Mesendoderm (in vitro differentiated cells): ENCODE results near the gene GLI3.

Source experiments
- DNase-seq: peaks from one replicate; pipeline ENCODE4 v3.0.0; 2013
- H2AK5ac ChIP-seq: 2 replicates; pipeline ENCODE4 v1.6.1; 2013; ENCODE audit warnings: low read length, inconsistent platforms
- H2BK120ac ChIP-seq: 2 replicates; pipeline ENCODE4 v1.6.1; 2013; ENCODE audit warnings: low read depth, mild to moderate bottlenecking, low read length, moderate library complexity, mixed read lengths
- H2BK15ac ChIP-seq: replicated peaks from 2 replicates; pipeline ENCODE4 v1.6.1; 2013; ENCODE audit warnings: low read depth, mild to moderate bottlenecking, moderate library complexity
- H2BK5ac ChIP-seq: 2 replicates; pipeline ENCODE4 v1.6.1; 2013; ENCODE audit warnings: low read length, inconsistent platforms
- H3K18ac ChIP-seq: 2 replicates; pipeline ENCODE4 v1.6.1; 2013; ENCODE audit warnings: mild to moderate bottlenecking, low read length, mixed read lengths
- H3K23ac ChIP-seq: one replicate; pipeline ENCODE4 v1.6.1; 2013; ENCODE audit warnings: low read length
- H3K27ac ChIP-seq: 2 replicates; pipeline ENCODE4 v1.5.1; 2013; ENCODE audit warnings: low read depth, mild to moderate bottlenecking, inconsistent platforms, low read length, moderate library complexity
- H3K27me3 ChIP-seq: 2 replicates; pipeline ENCODE4 v1.6.1; 2013; ENCODE audit warnings: low read length, control low read depth, mild to moderate bottlenecking, inconsistent platforms; ENCODE audit not compliant: insufficient read depth, poor library complexity
- H3K36me3 ChIP-seq: 2 replicates; pipeline ENCODE4 v1.6.1; 2013; ENCODE audit warnings: low read length, inconsistent platforms; ENCODE audit not compliant: control insufficient read depth, insufficient read depth
- H3K4ac ChIP-seq: one replicate; pipeline ENCODE4 v1.6.1; 2013; ENCODE audit warnings: low read depth, mild to moderate bottlenecking, low read length, moderate library complexity
- H3K4me1 ChIP-seq: 2 replicates; pipeline ENCODE4 v1.6.1; 2013; ENCODE audit warnings: low read depth, low read length, inconsistent platforms; ENCODE audit not compliant: control insufficient read depth
- H3K4me2 ChIP-seq: 2 replicates; pipeline ENCODE4 v1.6.1; 2013; ENCODE audit warnings: low read length
- H3K4me3 ChIP-seq: 2 replicates; pipeline ENCODE4 v1.5.1; 2013; ENCODE audit warnings: mild to moderate bottlenecking, low read length
- H3K56ac ChIP-seq: one replicate; pipeline ENCODE4 v1.6.1; 2013; ENCODE audit warnings: low read length
- H3K79me1 ChIP-seq: 2 replicates; pipeline ENCODE4 v1.6.1; 2013; ENCODE audit warnings: low read length, inconsistent platforms
- H3K79me2 ChIP-seq: 2 replicates; pipeline ENCODE4 v1.6.1; 2013; ENCODE audit warnings: mild to moderate bottlenecking, low read length; ENCODE audit not compliant: control insufficient read depth, insufficient read depth
- H3K9ac ChIP-seq: 2 replicates; pipeline ENCODE4 v1.6.1; 2013; ENCODE audit warnings: low read length, inconsistent platforms
- H4K5ac ChIP-seq: one replicate; pipeline ENCODE4 v1.6.1; 2013; ENCODE audit warnings: low read length
- H4K8ac ChIP-seq: one replicate; pipeline ENCODE4 v1.6.1; 2013; ENCODE audit warnings: low read depth, mild to moderate bottlenecking, control low read depth, low read length, moderate library complexity
- WGBS: extraction: QIAGEN DNeasy Blood & Tissue Kit; methylation state at CpG from one replicate; pipeline ENCODE4 v1.1.7; 2013; ENCODE audit warnings: low lambda C conversion rate, missing lambda C conversion rate; ENCODE audit not compliant: insufficient coverage; ENCODE audit errors: extremely low coverage; 5-methylcytosine and 5-hydroxymethylcytosine counted together

GLI3 gene

GRCh38 chr7:42155584-42156290 lies 81.3 kb downstream of the GLI3 start:
- H2AK5ac ChIP-seq, result no peak overlapping the region
- H2BK120ac ChIP-seq, result no peak overlapping the region
- H3K23ac ChIP-seq, result no peak overlapping the region
- no peak overlapping the region for H3K9ac ChIP-seq
- no peaks in the 10 kb centered on the region for H3K36me3 ChIP-seq
- H4K5ac ChIP-seq, result no peak overlapping the region
- H3K4me1 ChIP-seq, result peaks cover 7% of the 10 kb centered on the region
- H3K79me2 ChIP-seq, result no peaks in the 10 kb centered on the region
- no peak overlapping the region for H2BK5ac ChIP-seq
- no peak overlapping the region for H3K4me3 ChIP-seq
- H4K8ac ChIP-seq, result no peak overlapping the region
- no CpG with 5 or more reads among the region's 7 CpGs for WGBS
- H3K56ac ChIP-seq, result no peak overlapping the region
- H3K79me1 ChIP-seq, result no peaks in the 10 kb centered on the region
- H3K4me2 ChIP-seq, result no peak overlapping the region
- H3K27me3 ChIP-seq, result no peaks in the 10 kb centered on the region
- H3K4ac ChIP-seq, result no peak overlapping the region
- H3K27ac ChIP-seq, result no peak overlapping the region
- DNase-seq, result peak; percentile 23
- no peak overlapping the region for H2BK15ac ChIP-seq
- H3K18ac ChIP-seq, result no peak overlapping the region

DNA sequence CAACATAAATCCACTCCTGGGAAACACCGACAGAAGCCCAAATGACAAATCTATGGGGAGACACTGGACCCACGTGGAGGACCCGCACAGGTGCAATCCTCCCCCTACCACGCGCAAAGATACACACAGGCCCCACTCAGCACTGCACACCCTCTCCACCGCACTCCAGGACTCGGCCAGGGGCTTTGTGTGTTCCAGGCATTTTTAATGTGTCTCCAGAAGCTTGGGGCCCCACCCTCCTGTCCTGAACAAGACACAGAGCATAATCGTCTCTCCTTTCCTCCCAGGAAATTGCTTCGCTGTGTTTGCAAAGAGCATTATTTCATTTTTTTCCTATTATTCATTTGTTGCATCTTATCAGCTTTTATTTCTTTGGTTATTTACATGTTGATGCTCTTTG lies 82.8 kb downstream of the GLI3 start:
- H3K4me2 ChIP-seq, result no peak overlapping the region
- no CpG with 5 or more reads among the region's 9 CpGs for WGBS
- no peak overlapping the region for H4K5ac ChIP-seq
- H3K79me1 ChIP-seq, result no peaks in the 10 kb centered on the region
- H3K4me1 ChIP-seq, result peaks cover 7% of the 10 kb centered on the region
- no peak overlapping the region for H3K27ac ChIP-seq
- H3K79me2 ChIP-seq, result no peaks in the 10 kb centered on the region
- no peak overlapping the region for H3K18ac ChIP-seq
- no peak overlapping the region for H2AK5ac ChIP-seq
- no peak overlapping the region for H2BK15ac ChIP-seq
- H3K27me3 ChIP-seq, result no peaks in the 10 kb centered on the region
- H2BK5ac ChIP-seq, result no peak overlapping the region
- no peak overlapping the region for H3K23ac ChIP-seq
- no peaks in the 10 kb centered on the region for H3K36me3 ChIP-seq
- no peak overlapping the region for H4K8ac ChIP-seq
- no peak overlapping the region for H3K56ac ChIP-seq
- no peak for DNase-seq
- H3K4me3 ChIP-seq, result no peak overlapping the region
- H3K9ac ChIP-seq, result no peak overlapping the region
- H2BK120ac ChIP-seq, result no peak overlapping the region
- H3K4ac ChIP-seq, result no peak overlapping the region

DNA sequence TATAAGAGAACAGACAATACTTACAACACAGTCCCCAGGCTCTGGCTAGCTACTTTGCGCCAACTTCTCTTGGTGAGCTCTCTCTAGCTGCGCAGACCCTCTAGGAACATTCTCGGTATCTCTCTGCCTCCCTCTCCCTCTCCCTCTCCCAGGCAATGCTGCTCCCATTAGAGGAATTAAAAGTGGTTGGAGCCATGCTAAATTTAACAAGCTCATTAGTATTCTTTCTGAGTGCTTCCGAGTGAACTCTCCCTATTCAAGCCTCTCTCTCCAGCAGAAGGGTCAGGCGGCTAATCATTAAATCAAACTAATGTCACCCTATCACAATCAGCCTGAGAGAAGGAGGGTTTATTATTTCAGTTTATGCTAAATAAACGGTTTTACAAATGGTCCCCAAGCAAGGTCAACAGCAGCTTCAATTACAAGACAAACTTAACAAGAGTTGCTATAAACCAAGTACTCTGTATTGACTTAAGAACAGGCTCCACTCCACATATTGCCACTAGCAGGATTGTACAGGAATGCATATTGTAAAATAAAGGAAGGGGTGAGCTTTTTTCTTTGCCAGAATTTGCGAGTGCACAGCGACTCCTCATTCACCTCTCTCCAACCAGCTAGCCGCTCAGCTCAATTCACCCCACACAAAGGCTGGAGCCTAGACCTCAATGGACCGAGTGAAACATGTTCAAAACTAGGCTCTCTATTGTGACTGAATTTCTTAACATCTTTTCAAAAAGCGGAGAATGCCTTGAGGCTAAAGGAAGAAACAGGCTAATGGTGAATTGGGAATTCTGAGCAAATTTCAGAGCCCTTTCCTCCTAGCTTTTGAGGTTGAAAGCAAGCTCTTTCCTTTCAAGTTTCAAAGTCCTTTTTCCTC lies 84.4 kb downstream of the GLI3 start:
- Histone ChIP-seq H2AK5ac (no peak overlapping the region), H3K79me1 (no peaks in the 10 kb centered on the region), H4K5ac (no peak overlapping the region), H2BK120ac (no peak overlapping the region), H4K8ac (no peak overlapping the region), H3K27me3 (no peaks in the 10 kb centered on the region), H3K4me3 (no peak overlapping the region), H3K36me3 (no peaks in the 10 kb centered on the region), H3K56ac (no peak overlapping the region), H2BK5ac (no peak overlapping the region), H3K4me1 (peaks cover 7% of the 10 kb centered on the region), H3K27ac (no peak overlapping the region), H3K9ac (no peak overlapping the region), H3K4me2 (no peak overlapping the region), H3K23ac (no peak overlapping the region), H3K18ac (no peak overlapping the region), H2BK15ac (no peak overlapping the region), H3K4ac (no peak overlapping the region), H3K79me2 (no peaks in the 10 kb centered on the region)
- DNase-seq, result no peak
- WGBS, result no CpG with 5 or more reads among the region's 11 CpGs

GRCh38 chr7:42151309-42151708 lies 85.7 kb downstream of the GLI3 start:
- Histone ChIP-seq H3K27ac (no peak overlapping the region), H3K56ac (no peak overlapping the region), H3K36me3 (no peaks in the 10 kb centered on the region), H2BK120ac (no peak overlapping the region), H4K5ac (no peak overlapping the region), H3K4ac (no peak overlapping the region), H3K4me3 (no peak overlapping the region), H2BK5ac (no peak overlapping the region), H3K4me1 (peaks cover 7% of the 10 kb centered on the region), H4K8ac (no peak overlapping the region), H3K27me3 (no peaks in the 10 kb centered on the region), H2BK15ac (no peak overlapping the region), H3K4me2 (no peak overlapping the region), H3K9ac (no peak overlapping the region), H2AK5ac (no peak overlapping the region), H3K23ac (no peak overlapping the region), H3K79me2 (no peaks in the 10 kb centered on the region), H3K18ac (no peak overlapping the region), H3K79me1 (no peaks in the 10 kb centered on the region)
- no CpG with 5 or more reads among the region's 7 CpGs for WGBS
- DNase-seq, result no peak

DNA sequence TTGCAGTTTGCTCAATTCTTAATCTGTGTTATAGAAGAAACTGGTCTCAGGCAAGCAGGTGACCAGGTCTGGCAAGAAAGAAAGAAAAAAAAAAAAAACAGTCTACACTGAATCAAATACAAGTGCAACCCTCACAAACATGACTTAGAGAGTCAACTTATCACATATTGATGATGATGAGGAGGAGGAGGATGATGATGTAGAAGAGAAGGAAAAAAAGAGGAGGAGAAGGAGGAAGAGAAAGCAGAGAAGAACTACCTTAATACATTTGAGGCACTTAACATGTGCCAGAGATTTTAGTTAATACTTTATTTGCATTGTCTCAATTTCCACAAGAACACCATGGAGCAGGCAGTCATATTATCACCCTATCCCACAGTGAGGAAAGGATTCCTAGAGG lies 91.5 kb downstream of the GLI3 start:
- no peak overlapping the region for H3K4ac ChIP-seq
- no peak overlapping the region for H2BK15ac ChIP-seq
- no peak overlapping the region for H4K5ac ChIP-seq
- H3K4me1 ChIP-seq, result no peaks in the 10 kb centered on the region
- no peaks in the 10 kb centered on the region for H3K79me2 ChIP-seq
- no peak overlapping the region for H3K4me2 ChIP-seq
- H3K56ac ChIP-seq, result no peak overlapping the region
- H2BK120ac ChIP-seq, result no peak overlapping the region
- no peak overlapping the region for H3K23ac ChIP-seq
- H3K27ac ChIP-seq, result no peak overlapping the region
- H3K27me3 ChIP-seq, result no peaks in the 10 kb centered on the region
- no peak overlapping the region for H2AK5ac ChIP-seq
- no peaks in the 10 kb centered on the region for H3K36me3 ChIP-seq
- H4K8ac ChIP-seq, result no peak overlapping the region
- H3K4me3 ChIP-seq, result no peak overlapping the region
- no peak overlapping the region for H2BK5ac ChIP-seq
- no peak overlapping the region for H3K18ac ChIP-seq
- H3K79me1 ChIP-seq, result no peaks in the 10 kb centered on the region
- H3K9ac ChIP-seq, result no peak overlapping the region
- no peak for DNase-seq
